Endometrium (tissue), 2 donors: ENCODE data around the gene SLC39A11.
"Not testable (repeated sequence)": the region's sequence is repeated elsewhere in the genome, so short reads cannot be mapped to it uniquely, and the experiment has no call there.

Experiments used
- FAIRE-seq: peaks from 2 replicates; lab custom pipeline; 2012; peaks lifted over from hg19 to GRCh38; lab: Jason Lieb, UNC
- donor health status: control.
- donor health status: control.

The SLC39A11 gene, protein sequence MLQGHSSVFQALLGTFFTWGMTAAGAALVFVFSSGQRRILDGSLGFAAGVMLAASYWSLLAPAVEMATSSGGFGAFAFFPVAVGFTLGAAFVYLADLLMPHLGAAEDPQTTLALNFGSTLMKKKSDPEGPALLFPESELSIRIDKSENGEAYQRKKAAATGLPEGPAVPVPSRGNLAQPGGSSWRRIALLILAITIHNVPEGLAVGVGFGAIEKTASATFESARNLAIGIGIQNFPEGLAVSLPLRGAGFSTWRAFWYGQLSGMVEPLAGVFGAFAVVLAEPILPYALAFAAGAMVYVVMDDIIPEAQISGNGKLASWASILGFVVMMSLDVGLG

DNA sequence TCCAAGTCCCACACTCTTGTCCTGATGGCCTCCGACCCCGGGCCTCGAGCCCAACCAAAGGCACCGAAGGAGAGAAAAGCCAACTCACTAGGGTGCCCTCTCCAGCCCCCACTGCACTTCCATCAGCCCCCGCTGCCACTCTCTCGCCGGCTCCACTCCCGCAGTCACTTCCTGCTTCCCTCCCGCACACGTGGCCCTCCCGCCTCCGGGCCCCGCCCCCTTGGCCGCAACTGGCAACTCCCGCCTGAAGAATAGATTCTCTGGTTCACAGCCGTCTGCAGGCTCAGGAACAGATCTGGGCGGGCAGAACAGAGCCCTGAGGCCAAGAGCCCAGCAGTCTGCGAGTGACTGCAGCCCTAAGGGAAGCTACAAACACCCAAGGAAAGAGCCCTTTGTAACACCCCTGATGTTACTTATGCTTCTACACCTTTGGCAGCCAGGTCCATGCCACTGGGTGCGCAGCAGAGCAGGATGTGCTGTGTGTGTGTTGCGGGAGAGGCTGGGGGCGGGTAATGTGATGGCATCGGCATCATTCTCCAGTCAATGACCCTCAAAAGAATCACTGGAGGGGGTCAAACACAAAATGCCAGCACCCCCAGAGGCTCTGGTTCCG, at the start of gene SLC39A11:
Gene SLC39A11, minus strand, starts transcription at position 166 of the 613 bp plus-strand sequence. CDS start 3,924 bp downstream, outside the sequence.
- peak; percentile 43 for FAIRE-seq

DNA sequence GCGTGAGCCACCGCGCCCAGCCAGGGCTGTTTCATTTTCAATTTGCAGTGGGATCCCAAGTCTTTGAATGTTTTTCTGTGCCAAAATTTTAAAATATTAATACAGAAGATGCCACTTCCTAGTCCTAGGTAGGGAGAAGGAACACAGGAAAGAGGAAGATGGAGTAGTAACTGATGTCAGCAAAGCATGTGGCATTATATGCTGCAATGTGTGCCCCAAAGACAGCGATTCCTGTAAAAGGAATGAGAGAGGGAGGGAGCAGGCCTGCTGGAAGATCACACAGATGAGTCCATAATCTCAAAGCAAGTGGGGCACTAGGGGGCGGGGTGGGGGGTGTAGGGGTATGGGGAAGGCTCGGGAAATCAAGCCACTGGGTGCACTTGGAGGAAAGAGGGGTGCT, 48.9 kb upstream of the SLC39A11 start:
- FAIRE-seq = no peak

DNA sequence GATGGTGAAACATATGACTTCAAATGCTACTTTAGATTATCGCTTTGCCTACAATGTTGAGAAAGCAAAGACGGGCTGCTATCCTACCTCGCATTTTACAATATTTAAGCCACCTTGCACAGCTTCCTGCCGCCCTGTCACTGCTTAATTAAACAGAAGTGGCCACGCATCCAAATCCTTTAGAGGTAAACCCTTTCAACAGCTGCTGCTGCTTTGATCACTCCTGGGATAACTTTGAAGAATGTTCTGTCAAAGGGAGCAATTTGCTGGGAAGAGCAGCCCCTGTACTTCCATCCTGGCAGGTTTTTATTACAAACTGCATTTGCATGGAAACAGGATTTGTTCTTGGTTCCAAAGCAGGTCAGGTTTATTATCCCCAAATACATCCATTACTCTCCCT, 48.1 kb upstream of the SLC39A11 start:
- FAIRE-seq = no peak

DNA sequence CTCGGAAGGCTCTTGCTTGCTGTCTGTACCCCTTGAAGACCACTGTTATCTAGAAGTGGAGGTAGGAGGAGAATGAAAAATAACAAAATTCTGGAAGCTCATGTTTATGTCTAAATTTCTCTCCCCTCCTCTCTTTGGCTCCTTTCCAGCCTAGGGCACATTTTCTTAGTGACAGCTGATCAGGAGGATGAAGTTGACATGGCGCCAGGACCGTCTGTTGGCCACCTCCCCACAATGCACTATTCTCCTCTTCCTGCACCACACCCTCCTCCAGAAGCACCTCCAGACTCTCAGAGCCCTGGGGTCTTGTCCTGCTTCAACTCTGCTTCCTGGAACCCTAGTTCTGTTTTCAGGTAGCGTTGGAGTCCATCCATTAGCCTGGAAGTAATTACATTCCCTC, 46.8 kb upstream of the SLC39A11 start:
- FAIRE-seq = no peak

DNA sequence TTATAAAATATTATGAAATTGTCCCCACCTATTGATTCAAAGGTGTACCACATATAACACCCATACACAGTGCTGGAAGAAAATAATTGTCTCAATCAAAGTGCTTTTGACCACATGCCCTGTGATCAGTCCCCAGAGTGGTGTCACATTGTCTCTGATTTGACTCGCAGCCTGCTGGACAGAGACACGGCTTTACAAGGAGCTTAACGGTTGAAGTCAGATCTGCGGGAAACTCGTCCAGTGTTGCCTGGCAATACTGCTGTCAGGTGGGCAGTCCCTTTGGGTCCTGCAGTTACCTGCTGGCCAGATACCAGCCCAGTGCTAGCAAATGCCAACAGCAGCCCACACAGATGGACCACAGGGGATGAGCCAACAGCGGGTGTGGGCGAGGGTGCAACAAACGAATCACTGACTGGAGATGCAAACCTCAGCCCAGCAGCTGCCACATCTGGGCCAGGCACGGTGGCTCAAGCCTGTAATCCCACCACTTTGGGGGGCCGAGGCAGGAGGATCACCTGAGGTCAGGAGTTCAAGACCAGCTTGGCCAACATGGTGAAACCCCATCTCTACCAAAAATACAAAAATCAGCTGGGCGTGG, 46.2 kb upstream of the SLC39A11 start:
- no peak for FAIRE-seq

DNA sequence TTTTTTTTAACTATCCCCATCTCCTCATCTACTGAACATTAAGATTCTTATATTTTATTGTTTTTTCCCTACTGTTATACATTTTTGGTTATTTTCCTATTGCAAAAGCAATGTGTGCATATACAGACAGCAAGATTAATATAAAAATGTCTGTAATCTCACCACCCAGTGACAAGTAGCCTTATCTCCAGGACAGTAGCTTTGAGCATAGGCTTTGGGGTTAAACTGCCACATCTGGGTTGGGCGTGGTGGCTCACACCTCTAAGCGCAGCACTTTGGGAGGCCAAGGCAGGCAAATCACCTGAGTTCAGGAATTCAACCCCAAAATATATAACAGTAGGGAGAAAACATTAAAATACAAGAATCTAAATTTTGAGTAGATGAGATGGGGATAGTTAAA, 44.9 kb upstream of the SLC39A11 start:
- FAIRE-seq = no peak

DNA sequence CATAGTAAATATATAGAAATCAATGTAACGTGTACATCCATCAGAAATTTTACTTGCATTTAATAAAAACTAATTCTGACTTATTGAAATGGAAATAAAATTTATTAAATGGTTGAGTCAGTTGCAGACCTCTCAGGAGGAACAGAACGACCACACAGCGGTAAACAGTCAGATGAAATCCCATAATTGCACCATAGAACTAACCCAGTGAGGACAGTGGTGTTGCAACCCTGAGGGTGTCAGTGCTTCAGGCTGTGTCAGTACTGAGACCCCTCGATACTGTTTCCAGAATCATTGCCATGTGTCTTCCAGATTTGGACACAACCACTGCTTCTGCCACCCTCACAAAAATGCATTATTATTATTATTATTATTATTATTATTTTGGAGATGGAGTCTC, 43.3 kb upstream of the SLC39A11 start:
- no peak for FAIRE-seq

DNA sequence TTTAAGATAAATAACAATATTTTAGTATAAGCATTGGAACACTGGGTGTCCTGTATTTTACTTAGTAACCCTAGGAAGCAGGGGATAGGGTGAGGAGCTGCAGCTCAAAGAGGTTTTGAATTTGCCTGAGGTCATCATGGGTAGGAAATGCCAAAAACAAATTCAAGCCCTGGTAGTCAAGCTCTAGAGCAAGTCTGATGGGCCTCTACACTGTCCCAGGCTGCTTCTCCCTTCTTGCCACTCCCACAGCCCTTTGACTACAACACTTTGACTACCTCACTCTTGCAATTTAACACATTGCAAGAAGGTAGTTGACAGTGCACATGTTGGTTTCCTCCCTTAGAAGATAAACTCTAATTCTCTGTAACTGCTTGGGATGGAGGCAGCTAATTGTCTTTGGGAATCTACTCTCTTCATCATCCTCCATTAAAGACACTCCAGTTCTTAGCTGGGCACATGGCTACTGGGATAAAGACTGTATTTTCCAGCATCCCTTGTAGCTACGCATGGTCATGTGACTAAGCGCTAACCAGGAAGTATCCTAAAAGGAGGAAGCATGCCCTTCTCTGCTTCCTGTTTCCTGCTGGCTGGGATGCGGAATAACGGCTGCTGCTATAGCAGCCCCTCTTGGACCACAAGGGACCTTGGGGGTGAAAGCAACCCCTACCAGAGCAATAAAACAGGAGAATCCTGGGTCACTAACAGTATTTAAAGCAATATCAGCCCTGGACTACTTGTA, 41.6 kb upstream of the SLC39A11 start:
- no peak for FAIRE-seq

DNA sequence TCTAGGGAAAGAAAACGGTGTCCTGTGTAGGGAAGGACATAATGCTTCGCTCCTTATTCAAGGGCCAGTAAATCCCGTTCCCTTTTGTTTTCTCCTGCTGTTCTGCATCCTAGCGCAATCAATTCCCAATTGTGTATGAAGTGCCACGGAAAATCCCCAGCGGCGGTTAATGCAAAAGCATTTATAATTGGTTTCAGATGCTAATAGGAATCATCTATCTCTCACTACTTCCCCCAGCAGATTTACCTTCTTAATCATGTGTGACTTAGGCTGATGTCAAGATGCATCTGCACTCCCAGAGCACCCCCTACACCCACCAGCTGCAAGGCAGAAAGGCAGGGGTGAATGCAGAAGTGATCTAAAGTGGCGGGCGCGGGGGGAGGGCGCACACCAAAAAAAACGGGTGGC, 39.6 kb upstream of the SLC39A11 start:
- FAIRE-seq = no peak

DNA sequence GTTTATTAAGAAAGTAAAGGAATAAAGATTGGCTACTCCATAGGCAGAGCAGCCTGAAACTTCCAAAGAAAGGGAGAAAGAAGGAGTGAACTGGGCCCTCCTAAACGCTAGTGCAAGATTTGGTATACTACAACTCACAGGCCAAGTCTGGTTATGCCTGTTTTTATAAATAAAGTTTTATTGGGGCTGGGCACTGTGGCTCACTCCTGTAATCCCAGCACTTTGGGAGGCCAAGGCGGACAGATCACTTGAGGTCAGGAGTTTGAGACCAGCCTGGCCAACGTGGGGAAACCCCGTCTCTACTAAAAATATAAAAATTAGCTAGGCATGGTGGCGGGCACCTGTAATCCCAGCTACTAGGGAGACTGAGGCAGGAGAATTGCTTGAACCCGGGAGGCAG, 39.0 kb upstream of the SLC39A11 start:
- FAIRE-seq = not testable (repeated sequence)

DNA sequence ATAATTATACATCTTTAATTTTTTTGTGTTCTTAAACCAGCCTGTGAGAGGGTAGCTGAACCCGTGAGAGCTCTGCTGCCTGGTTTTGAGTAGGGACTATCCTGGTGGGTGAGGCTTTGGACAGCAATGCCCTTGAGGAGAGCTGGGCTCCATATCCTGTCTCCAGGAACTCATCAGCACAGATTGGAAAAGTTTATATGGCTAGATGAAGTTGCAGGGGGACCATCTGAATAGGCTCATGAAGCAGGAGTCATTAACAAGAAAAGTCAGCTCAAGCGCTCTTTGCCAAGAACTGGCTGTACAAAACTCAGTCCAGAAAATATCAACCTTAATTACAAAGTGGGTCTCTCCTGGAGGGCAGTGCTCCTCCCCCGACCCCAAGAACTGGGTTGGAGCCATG, 38.5 kb upstream of the SLC39A11 start:
- no peak for FAIRE-seq

DNA sequence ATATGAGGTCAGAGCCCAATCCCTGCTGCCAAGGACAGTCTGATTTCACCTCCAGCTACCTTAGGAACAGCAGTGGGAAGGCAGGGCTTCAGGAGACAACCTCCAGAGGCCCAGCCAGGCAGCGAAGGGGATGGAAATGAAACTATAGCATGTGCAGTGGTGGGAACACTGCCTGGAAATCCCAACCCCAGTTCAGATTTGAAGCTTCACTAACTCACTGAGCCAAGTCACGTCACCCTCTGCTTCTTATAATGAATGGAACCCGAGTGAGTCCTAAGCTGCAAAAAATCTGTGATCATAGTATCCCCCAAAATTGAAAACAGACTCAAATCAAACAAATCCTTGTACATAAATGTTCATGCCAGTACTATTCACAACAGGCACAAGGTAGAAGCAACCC, 36.0 kb upstream of the SLC39A11 start:
- no peak for FAIRE-seq

DNA sequence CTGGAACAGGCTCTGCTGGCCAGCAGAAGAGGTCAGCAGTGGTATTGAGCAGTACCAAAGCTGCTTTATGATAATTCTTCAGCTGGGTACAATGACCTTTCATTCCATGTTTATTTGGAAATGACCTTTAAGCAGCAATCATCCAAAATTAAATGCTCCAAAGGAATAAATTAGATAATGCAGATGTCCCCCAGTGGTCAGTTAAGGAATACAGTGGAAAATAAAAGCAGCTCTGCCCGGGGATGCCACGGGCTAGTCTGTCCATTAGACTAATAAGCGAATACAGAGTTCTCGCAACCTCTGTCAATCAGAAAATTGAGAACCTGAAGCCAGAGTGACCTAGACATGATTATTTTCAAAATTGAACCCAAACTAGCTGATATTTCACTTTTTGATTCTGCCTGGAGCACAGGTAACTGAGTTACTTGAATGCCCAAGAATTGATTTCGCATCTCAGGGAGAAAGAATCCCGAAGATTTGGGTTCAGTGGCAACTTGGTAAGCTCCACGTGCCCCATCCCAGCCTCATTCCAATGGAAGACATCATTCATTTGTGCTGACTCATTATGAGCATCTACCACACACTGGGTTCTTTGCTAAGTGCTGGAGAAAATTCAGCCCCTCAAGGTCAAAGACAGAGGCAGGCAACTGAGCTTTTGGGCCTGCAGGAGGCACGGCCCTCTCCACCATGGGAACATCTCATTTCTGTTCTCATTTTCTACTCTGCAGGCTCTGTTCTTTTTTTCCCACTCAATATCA, 34.4 kb upstream of the SLC39A11 start:
- no peak for FAIRE-seq

DNA sequence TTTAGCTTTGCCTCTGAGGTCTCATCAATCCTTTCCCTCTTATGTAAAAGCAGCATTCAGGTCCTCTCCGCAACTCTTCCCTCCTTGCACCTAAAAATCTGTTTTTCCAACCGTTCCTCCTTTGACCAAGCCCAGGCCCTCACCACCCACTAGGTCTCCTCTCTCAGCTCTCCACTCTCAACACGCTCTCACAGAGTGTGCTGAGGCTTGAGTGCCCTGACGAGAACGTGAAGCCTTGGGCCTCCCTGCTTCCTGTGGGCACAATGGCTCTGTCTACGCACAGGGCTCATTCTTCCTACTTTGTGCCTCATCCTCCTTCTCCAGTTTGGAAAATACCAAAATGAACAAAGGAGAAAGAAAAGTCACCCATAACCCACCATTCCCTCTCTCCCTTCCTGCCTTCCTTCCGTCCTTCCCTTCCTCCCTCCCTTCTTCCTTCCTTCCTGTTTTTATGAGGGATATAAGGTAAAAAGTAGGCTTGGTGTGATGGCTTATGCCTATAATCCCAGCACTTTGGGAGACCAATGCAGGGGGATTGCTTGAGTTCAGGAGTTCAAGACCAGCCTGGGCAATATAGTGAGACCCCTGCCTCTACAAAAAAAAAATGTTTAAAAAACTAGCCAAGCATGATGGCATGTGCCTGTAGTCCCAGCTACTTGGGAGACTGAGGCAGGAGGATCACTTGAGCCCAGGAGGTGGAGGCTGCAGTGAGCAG, 31.3 kb upstream of the SLC39A11 start:
- no peak for FAIRE-seq

DNA sequence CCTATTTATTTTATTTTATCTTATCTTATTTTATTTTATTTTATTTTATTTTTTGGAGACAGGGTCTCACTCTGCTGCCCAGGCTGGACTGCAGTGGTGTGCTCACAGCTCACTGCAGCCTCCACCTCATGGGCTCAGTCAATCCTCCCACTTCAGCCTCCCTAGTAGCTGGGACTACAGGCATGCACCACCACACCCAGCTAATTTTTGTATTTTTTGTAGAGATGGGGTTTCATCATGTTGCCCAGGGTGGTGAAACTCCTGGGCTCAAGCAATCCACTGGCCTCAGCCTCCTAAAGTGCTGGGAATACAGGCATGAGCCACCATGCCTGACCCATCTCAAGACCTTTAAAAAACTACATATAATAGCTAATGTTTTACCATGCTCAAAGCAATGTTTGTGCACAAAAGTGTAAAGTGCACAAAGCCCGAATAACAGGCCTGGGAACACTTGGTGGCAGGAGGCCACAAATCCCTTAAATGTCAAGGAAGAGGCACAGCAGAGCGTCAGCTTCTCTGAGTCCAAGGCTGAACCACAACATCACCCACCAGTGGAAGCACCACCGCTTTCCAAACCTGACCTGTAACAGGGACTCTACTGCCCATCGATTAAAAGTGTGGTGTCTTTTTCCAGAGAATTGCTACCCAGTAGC, 30.6 kb upstream of the SLC39A11 start:
- no peak for FAIRE-seq

DNA sequence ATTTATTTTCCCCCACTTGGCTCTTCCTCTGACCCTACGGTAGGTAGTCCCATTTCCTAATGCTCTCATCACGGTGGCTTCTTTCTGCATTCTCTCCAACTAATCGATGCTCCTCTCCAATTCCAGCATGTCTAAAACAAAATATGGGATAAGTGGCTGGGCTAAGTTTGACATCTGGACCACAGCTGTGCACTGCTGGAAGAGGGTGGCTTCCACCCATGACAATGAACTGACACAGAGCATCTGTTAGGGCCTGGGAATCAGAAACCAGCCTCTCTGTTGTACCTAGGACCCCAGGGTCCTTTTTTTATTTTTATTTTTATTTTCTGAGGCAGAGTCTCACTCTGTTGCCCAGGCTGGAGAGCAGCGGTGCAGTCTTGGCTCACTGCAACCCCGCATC, 29.0 kb upstream of the SLC39A11 start:
- no peak for FAIRE-seq

DNA sequence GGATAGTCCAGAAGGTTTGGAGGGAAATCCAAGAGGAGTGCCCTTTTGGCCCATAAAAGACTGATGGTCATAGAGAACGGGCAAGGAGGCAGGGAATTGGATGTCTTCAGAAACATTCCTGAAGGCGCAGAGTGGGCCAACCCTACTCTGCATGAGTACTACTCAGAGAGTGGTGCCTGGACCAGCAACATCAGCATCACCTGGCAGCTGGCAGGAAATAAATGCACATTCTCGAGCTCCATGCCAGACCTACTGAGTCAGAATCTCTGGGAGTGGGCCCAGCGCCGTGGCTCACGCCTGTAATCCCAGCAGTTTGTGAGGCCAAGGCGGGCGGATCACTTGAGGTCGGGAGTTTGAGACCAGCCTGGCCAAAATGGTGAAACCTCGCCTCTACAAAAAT, 27.1 kb upstream of the SLC39A11 start:
- FAIRE-seq = no peak

DNA sequence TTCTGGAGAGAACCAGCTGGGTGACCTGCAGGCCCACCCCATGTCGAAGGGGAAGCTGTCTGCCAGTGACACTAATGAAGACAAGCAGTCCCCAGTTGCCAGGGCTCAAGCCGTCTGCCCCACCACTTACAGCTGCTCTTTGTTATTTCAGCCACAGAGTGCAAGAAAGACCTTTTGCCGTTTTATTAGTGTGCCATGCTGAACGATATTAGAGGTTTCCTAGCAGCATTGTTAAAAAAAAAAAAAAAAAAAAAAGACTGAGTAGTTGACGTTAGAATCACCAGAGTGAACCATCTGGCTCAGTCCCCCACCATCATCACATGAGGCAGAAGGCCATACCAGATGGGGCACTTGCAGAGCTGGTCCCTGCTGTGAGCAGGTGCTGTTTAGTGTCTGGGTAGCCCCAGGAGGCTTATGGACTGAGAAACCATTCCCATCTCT, 26.5 kb upstream of the SLC39A11 start:
- no peak for FAIRE-seq

DNA sequence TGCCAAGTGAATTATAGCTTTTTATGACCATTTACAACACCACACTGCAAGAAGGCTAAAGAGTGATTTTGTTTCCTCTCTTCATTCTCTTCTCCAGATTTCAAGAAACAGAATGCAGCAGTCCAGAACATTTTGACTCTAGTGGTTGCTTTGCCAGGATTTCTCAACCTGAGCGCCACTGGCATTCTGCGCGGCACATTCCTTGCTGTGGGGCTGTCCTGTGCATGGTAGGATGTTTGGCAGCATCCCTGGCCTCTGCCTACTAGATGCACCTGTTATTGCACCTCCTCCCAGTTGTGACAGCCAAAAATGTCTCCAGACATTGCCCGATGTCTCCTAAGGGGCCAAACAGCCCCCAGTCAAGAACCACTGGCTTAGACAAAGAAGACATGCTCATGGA, 25.7 kb upstream of the SLC39A11 start:
- no peak for FAIRE-seq

DNA sequence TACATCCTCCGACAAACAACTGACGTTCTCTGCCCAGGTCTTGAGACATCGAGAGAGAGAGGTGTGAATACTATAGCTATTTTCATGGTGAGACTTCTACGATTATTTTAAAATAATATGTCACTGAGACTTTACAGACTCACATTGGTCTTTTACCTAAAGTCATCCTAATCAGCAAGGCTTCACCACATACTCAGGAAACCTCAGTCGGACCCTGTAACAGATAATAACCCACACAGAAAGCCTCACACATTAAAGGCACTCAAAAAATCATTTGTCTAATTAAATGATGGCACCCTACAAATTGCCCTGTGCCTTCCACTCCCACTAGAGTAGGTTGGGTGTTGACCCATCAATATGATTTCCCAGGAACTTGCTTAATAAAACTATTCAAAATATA, 19.8 kb upstream of the SLC39A11 start:
- FAIRE-seq = no peak

DNA sequence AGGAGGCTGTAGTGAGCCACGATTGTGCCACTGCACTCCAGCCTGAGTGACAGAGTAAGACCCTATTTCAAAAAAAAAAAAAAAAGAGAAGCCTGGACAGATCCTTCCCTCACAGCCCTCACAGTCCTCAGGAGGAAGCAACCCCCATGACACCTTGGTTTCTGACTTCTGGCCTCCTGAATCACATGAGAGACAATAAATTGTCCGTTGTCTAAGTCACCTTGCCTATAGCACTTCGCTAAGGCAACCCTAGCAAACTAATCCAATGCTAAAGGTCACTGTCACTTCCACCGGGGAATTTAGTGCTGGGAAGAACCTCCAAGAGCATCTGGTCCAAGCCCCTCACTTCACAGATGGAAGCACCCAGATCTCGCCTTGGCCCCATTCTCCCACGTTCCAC, 18.9 kb upstream of the SLC39A11 start:
- no peak for FAIRE-seq
